ENCODE data around the gene SELENOH. TPM values are rescaled to one million over a fixed set of nuclear protein-coding genes. Genes with fewer than 3 reads are reported as not detected.

The SELENOH gene
- total RNA-seq, 1 experiment from 2014 or later: 84.5 TPM

DNA sequence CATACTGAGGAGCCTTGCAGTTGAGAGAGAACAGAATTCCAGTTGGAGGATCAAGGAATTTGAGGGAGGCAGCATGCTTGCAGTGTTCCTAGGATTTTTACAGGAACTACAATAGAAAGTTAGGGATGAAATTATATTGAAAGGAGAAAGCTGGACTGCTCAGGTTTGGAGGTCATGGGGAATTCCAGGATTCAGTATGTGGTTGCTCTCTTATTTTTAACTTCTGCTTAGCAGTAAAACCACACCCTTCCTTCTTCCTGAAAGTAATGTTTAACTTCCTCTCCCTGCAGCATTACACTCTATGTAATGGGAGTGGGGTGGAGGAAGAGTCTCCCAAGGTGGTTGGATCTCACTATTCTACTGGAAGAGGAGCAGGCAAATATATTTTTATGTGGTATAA, 51.6 kb downstream of the SELENOH start:
- Mint-ChIP-seq H3K4me3 (ENCODE audit: unreplicated experiment) (peak overlapping the region; percentile 70), H3K9me3 (ENCODE audit: unreplicated experiment) (no peaks in the 10 kb centered on the region), H3K36me3 (ENCODE audit: insufficient read depth, unreplicated experiment) (peaks cover 44% of the 10 kb centered on the region), H3K27me3 (ENCODE audit: insufficient read depth, unreplicated experiment) (no peaks in the 10 kb centered on the region), H3K4me1 (ENCODE audit: insufficient read depth, unreplicated experiment) (peaks cover 38% of the 10 kb centered on the region), H3K27ac (ENCODE audit: low read depth, unreplicated experiment) (peak overlapping the region; percentile 84)
- DNase-seq (ENCODE audit: unreplicated experiment): no peak
- CTCF ChIA-PET: interaction anchor here (0.6 to 6.1 kb wide), 6 partner anchors 25 to 772 kb away, joined by 3 to 62 read pairs (median 3); partner anchors contain the start of gene CTNND1
- POLR2A ChIA-PET: interaction anchor here (0.7 to 4.5 kb wide), 8 partner anchors 9 to 1378 kb away, joined by 3 to 34 read pairs (median 4); partner anchors contain the start of genes CTNND1, MED19, SELENOH and TMX2
- TF ChIP-seq, protein P1, sequence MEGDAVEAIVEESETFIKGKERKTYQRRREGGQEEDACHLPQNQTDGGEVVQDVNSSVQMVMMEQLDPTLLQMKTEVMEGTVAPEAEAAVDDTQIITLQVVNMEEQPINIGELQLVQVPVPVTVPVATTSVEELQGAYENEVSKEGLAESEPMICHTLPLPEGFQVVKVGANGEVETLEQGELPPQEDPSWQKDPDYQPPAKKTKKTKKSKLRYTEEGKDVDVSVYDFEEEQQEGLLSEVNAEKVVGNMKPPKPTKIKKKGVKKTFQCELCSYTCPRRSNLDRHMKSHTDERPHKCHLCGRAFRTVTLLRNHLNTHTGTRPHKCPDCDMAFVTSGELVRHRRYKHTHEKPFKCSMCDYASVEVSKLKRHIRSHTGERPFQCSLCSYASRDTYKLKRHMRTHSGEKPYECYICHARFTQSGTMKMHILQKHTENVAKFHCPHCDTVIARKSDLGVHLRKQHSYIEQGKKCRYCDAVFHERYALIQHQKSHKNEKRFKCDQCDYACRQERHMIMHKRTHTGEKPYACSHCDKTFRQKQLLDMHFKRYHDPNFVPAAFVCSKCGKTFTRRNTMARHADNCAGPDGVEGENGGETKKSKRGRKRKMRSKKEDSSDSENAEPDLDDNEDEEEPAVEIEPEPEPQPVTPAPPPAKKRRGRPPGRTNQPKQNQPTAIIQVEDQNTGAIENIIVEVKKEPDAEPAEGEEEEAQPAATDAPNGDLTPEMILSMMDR (IDR thresholded peaks at IDR 0.05; ENCODE audit: unreplicated experiment): no peak
- no TSS peak for BruUV-seq (replicated peaks)
- intact Hi-C loops (cut with micrococcal nuclease): no loop called here

Other genes with a start within 250 kb of the SELENOH start
- gene SLC43A1, start 225.8 kb upstream of the SELENOH start, total RNA-seq (2022): 1.7 and 3.2 TPM in 2 replicates
- gene TIMM10, start 210.7 kb upstream of the SELENOH start, total RNA-seq (2022): 52.2 and 80.3 TPM in 2 replicates
- not detected in 2 replicates for gene SMTNL1, start 203.9 kb upstream of the SELENOH start, total RNA-seq (2022)
- 17.0 and 17.3 TPM in 2 replicates for gene UBE2L6, start 173.8 kb upstream of the SELENOH start, total RNA-seq (2022)
- 1.1 TPM in 1 of 2 replicates, not detected in the other for gene SERPING1, start 143.8 kb upstream of the SELENOH start, total RNA-seq (2022)
- 0.16 TPM in 1 of 2 replicates, not detected in the other for gene YPEL4, start 91.6 kb upstream of the SELENOH start, total RNA-seq (2022)
- gene CLP1, start 83.7 kb upstream of the SELENOH start, total RNA-seq (2022): 8.6 and 9.2 TPM in 2 replicates
- gene ZDHHC5, start 73.4 kb upstream of the SELENOH start, total RNA-seq (2022): 73.8 and 74.6 TPM in 2 replicates
- 32.3 and 36.2 TPM in 2 replicates for gene MED19, start 29.3 kb upstream of the SELENOH start, total RNA-seq (2022)
- gene TMX2, start 28.9 kb upstream of the SELENOH start, total RNA-seq (2022): 145 and 161 TPM in 2 replicates
- gene BTBD18, start 10.3 kb downstream of the SELENOH start, total RNA-seq (2022): not detected in 2 replicates
- gene CTNND1, start 20.3 kb downstream of the SELENOH start, total RNA-seq (2022): 114 and 118 TPM in 2 replicates